Neuronal stem cell (in vitro differentiated cells): ENCODE data around the gene MPL.

Source experiments
- DNase-seq: peaks from one replicate; pipeline ENCODE4 v3.0.0-alpha.2; 2013; ENCODE audit warnings: low spot score
- H2AFZ ChIP-seq: one replicate; pipeline ENCODE4 v1.6.1; 2013; ENCODE audit warnings: mild to moderate bottlenecking, low read length, inconsistent platforms
- H2AK5ac ChIP-seq: 2 replicates; pipeline ENCODE4 v1.6.1; 2013; ENCODE audit warnings: low read depth, mild to moderate bottlenecking, inconsistent platforms, low read length, moderate library complexity, mixed read lengths
- H2BK120ac ChIP-seq: 2 replicates; pipeline ENCODE4 v1.6.1; 2013; ENCODE audit warnings: low read depth, mild to moderate bottlenecking, inconsistent platforms, low read length, moderate library complexity, mixed read lengths
- H2BK12ac ChIP-seq: one replicate; pipeline ENCODE4 v1.6.1; 2013; ENCODE audit warnings: low read length, inconsistent platforms
- H2BK15ac ChIP-seq: 2 replicates; pipeline ENCODE4 v1.6.1; 2013; ENCODE audit warnings: mild to moderate bottlenecking, low read length, inconsistent platforms, mixed read lengths
- H2BK5ac ChIP-seq: one replicate; pipeline ENCODE4 v1.6.1; 2013; ENCODE audit warnings: inconsistent platforms, mild to moderate bottlenecking, low read length, moderate library complexity
- H3K14ac ChIP-seq: one replicate; pipeline ENCODE4 v1.6.1; 2013; ENCODE audit warnings: low read length, inconsistent platforms
- H3K18ac ChIP-seq: 2 replicates; pipeline ENCODE4 v1.6.1; 2013; ENCODE audit warnings: low read length, inconsistent platforms
- H3K23ac ChIP-seq: 2 replicates; pipeline ENCODE4 v1.6.1; 2013; ENCODE audit warnings: low read depth, mild to moderate bottlenecking, mixed read lengths, low read length, inconsistent platforms; ENCODE audit not compliant: poor library complexity
- H3K27ac ChIP-seq: replicated peaks from 3 replicates; pipeline ENCODE4 v1.5.1; 2013; ENCODE audit warnings: low read length, inconsistent platforms
- H3K27me3 ChIP-seq, 3 experiments: 2 replicates each; pipeline ENCODE4 v1.6.1; 2013; ENCODE audit warnings: low read length in 3 of 3, mild to moderate bottlenecking in 2 of 3, inconsistent platforms in 1 of 3, low read depth in 1 of 3, mixed read lengths in 1 of 3, moderate library complexity in 1 of 3; ENCODE audit not compliant: control insufficient read depth in 3 of 3, insufficient read depth in 3 of 3
- H3K36me3 ChIP-seq, 2 donors: replicated peaks in 1 of 2; 2 replicates each; pipeline ENCODE4 v1.6.1; 2013; ENCODE audit warnings: low read length in 2 of 2; ENCODE audit not compliant: control insufficient read depth in 2 of 2, insufficient read depth in 2 of 2
- H3K4ac ChIP-seq: 2 replicates; pipeline ENCODE4 v1.6.1; 2013; ENCODE audit warnings: inconsistent platforms, mild to moderate bottlenecking, low read length, moderate library complexity
- H3K4me1 ChIP-seq, 2 donors: 1 replicate in 1 of 2; 2 replicates in 1 of 2; pipeline ENCODE4 v1.6.1; 2013; ENCODE audit warnings: low read length in 2 of 2, low read depth in 1 of 2; ENCODE audit not compliant: control insufficient read depth in 2 of 2, insufficient read depth in 1 of 2
- H3K4me2 ChIP-seq: one replicate; pipeline ENCODE4 v1.6.1; 2013; ENCODE audit warnings: mild to moderate bottlenecking, low read length, inconsistent platforms; ENCODE audit not compliant: insufficient read depth, poor library complexity, severe bottlenecking
- H3K4me3 ChIP-seq, 2 donors: 2 replicates each; pipeline ENCODE4 v1.5.1; 2013; ENCODE audit warnings: low read length in 2 of 2, mild to moderate bottlenecking in 2 of 2, inconsistent platforms in 1 of 2, moderate library complexity in 1 of 2
- H3K79me1 ChIP-seq: one replicate; pipeline ENCODE4 v1.6.1; 2013; ENCODE audit warnings: low read depth, mild to moderate bottlenecking, inconsistent platforms, low read length, moderate library complexity
- H3K9ac ChIP-seq: one replicate; pipeline ENCODE4 v1.6.1; 2013; ENCODE audit warnings: mild to moderate bottlenecking, low read depth, low read length, inconsistent platforms; ENCODE audit not compliant: poor library complexity
- H3K9me3 ChIP-seq, 2 donors: replicated peaks in 1 of 2; 2 replicates each; pipeline versions ENCODE3 to v1.6.1; 2013; ENCODE audit warnings: low read length in 2 of 2, mild to moderate bottlenecking in 2 of 2, inconsistent platforms in 1 of 2, low read depth in 1 of 2, mixed read lengths in 1 of 2, moderate library complexity in 1 of 2; ENCODE audit not compliant: control insufficient read depth in 2 of 2, insufficient read depth in 1 of 2
- H4K8ac ChIP-seq: one replicate; pipeline ENCODE4 v1.6.1; 2013; ENCODE audit warnings: low read depth, mild to moderate bottlenecking, inconsistent platforms, low read length, moderate library complexity
- H4K91ac ChIP-seq: one replicate; pipeline ENCODE4 v1.6.1; 2013; ENCODE audit warnings: low read length, low read depth, mild to moderate bottlenecking, inconsistent platforms; ENCODE audit not compliant: poor library complexity
- WGBS, 2 donors: extraction: QIAGEN DNeasy Blood & Tissue Kit; methylation state at CpG; one replicate each; pipeline ENCODE4 v1.1.7; 2013; ENCODE audit warnings: missing lambda C conversion rate in 2 of 2, mixed read lengths in 1 of 2; ENCODE audit not compliant: insufficient read length in 2 of 2, insufficient replicate concordance in 1 of 2; ENCODE audit errors: extremely low coverage in 2 of 2; 5-methylcytosine and 5-hydroxymethylcytosine counted together

The MPL gene

DNA sequence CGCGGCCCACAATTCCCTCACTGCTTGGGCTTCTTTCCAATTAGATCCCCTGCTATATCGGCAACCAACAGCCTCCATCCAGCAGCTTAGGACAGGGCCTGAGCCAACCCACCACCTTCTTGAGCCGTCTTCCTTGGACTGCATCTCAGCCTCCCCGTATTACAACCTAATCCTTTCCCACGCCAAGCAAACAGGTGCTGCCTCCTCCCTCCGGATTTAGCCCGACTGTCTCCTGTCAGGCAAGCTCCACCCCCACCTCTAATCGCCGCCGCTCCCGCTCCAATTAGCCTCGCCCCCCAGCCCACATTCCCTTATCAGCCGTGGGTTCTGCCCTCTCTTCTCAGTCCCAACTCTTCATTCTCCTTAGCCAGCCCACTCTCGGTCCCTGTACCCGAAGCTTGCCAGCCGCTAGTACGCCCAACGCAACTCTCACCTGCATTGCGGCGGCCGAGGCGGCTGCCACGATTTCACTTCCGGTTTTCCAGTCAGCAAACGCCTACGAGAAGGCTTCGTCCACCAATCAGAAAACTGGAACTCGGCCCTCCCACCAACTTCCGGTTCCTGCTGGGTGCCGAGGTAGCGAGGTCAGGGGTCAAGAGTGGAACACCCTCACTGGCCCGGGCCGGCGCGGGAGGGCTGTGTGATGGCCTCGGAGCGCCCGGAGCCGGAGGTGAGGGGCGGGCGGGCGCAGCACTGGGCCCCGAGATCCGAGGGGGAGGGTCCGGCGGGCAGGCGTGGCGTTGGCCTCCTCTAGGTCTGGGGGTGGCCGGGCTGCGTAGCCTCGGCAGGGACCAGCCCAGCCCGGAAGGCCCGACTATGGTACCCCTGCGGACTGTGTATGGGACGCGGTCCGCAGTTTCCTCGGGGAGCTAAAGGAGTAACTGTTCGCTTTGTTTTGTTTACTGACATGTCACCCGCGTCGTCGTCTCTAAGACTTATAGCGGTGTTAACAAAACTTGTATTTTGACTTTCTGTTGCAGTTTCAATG, 52.0 kb downstream of the MPL start, which contains the start of the genes MED8 and SZT2:
Gene MED8, minus strand, starts transcription at position 475 of the 988 bp plus-strand sequence. Its CDS starts 36 bp downstream, at position 439.
Gene SZT2, plus strand, starts transcription at position 574 of the 988 bp plus-strand sequence. Its CDS starts 70 bp downstream, at position 644.
- H3K27me3 ChIP-seq = no peaks in the 10 kb centered on the region
- peak within 1 kb of the TSS; percentile 88 for H3K18ac ChIP-seq

DNA sequence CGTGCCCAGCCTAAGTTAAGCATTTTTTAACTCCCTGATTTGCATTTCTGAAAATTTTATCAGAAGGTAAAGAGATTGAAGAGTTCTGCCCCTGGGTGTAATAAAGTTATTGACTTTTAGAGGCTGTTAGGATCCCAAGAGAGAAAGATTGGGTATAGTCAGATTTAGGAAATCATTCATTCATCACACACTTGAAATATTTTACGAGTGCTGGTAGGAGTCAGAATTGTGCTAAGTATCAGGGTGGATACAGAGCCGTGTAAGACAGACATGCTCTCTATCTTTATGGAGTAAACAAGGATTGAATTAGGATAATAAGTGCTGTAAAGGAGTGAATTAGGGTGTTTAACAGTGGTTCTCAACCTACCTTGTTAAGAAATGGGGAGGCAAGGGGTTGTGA, 55.1 kb downstream of the MPL start:
- Histone ChIP-seq H3K27ac (no peak overlapping the region), H3K9ac (no peak overlapping the region), H3K36me3 (peaks cover 0 to 17% of the 10 kb centered on the region in 2 donors), H3K4ac (no peak overlapping the region), H3K79me1 (peaks cover 7% of the 10 kb centered on the region), H3K9me3 (no peaks in the 10 kb centered on the region), H2BK5ac (no peak overlapping the region), H2AFZ (no peak overlapping the region), H4K91ac (no peak overlapping the region), H2BK120ac (no peak overlapping the region), H3K14ac (no peak overlapping the region), H3K4me1 (peaks cover 7% of the 10 kb centered on the region in 2 donors), H2BK12ac (no peak overlapping the region), H3K27me3 (no peaks in the 10 kb centered on the region), H4K8ac (no peak overlapping the region), H2AK5ac (no peak overlapping the region), H3K4me3 (no peak overlapping the region), H3K23ac (no peak overlapping the region), H3K18ac (no peak overlapping the region), H3K4me2 (no peak overlapping the region), H2BK15ac (no peak overlapping the region)
- no CpG with 5 or more reads among the region's 3 CpGs for WGBS, 2 donors
- no peak for DNase-seq

More for the DNA sequence above, 52.0 kb downstream of the MPL start, which contains the start of the genes MED8 and SZT2:
- Histone ChIP-seq H2BK15ac (no peak within 1 kb of the TSS), H3K4ac (no peak within 1 kb of the TSS), H4K91ac (no peak within 1 kb of the TSS), H3K9me3 (no peaks in the 10 kb centered on the region), H3K27ac (peak within 1 kb of the TSS; percentile 75), H3K4me2 (peak within 1 kb of the TSS; percentile 77), H3K9ac (peak within 1 kb of the TSS; percentile 81), H2AFZ (peak within 1 kb of the TSS; percentile 97), H2BK12ac (no peak within 1 kb of the TSS), H3K23ac (peak within 1 kb of the TSS; percentile 90), H4K8ac (peak within 1 kb of the TSS; percentile 44), H2BK5ac (peak within 1 kb of the TSS; percentile 16), H2BK120ac (no peak within 1 kb of the TSS), H3K4me3 (peak within 1 kb of the TSS; percentile 96 to 99), H3K79me1 (peaks cover 7% of the 10 kb centered on the region), H3K14ac (no peak within 1 kb of the TSS), H2AK5ac (no peak within 1 kb of the TSS), H3K36me3 (peaks cover 22 to 37% of the 10 kb centered on the region in 2 donors), H3K4me1 (peaks cover 7% of the 10 kb centered on the region in 2 donors)
- peak; percentile 98 for DNase-seq
- no CpG with 5 or more reads among the region's 65 CpGs for WGBS, 2 donors

- Histone ChIP-seq H3K4ac (no peak overlapping the region), H3K9me3 (no peaks in the 10 kb centered on the region), H3K27me3 (no peaks in the 10 kb centered on the region), H2BK120ac (no peak overlapping the region), H2AK5ac (no peak overlapping the region), H3K18ac (no peak overlapping the region), H2BK12ac (no peak overlapping the region), H4K8ac (no peak overlapping the region), H3K4me2 (no peak overlapping the region), H3K9ac (no peak overlapping the region), H3K4me1 (peaks cover 0 to 1% of the 10 kb centered on the region in 2 donors), H2BK5ac (no peak overlapping the region), H2BK15ac (no peak overlapping the region), H3K23ac (no peak overlapping the region), H4K91ac (no peak overlapping the region), H3K36me3 (peaks cover 0 to 11% of the 10 kb centered on the region in 2 donors), H3K14ac (no peak overlapping the region), H3K4me3 (no peak overlapping the region), H2AFZ (no peak overlapping the region), H3K79me1 (peaks cover 2% of the 10 kb centered on the region), H3K27ac (no peak overlapping the region)
- DNase-seq = no peak
- WGBS, 2 donors = no CpG with 5 or more reads among the region's 4 CpGs
These were observed 57.9 kb downstream of the MPL start for GRCh38 chr1:43395523-43395922.

- Histone ChIP-seq H2BK15ac (no peak overlapping the region), H4K91ac (no peak overlapping the region), H2AK5ac (no peak overlapping the region), H3K23ac (no peak overlapping the region), H4K8ac (no peak overlapping the region), H3K18ac (no peak overlapping the region), H3K36me3 (peaks cover 0 to 11% of the 10 kb centered on the region in 2 donors), H3K9me3 (no peaks in the 10 kb centered on the region), H2BK5ac (no peak overlapping the region), H2BK120ac (no peak overlapping the region), H3K79me1 (no peaks in the 10 kb centered on the region), H3K14ac (no peak overlapping the region), H3K27me3 (no peaks in the 10 kb centered on the region), H3K4ac (no peak overlapping the region), H2BK12ac (no peak overlapping the region), H3K4me2 (no peak overlapping the region), H3K9ac (no peak overlapping the region), H3K27ac (no peak overlapping the region), H2AFZ (no peak overlapping the region), H3K4me1 (no peaks in the 10 kb centered on the region), H3K4me3 (no peak overlapping the region)
- no peak for DNase-seq
- no CpG with 5 or more reads among the region's 1 CpG for WGBS, 2 donors
These were observed 58.4 kb downstream of the MPL start for GRCh38 chr1:43396059-43396458.
